ENCODE results near the gene POC1B.

Gene POC1B

GRCh38 chr12:89414851-89415250 lies 111.0 kb downstream of the POC1B start:
- no peak for DNase-seq

GRCh38 chr12:89414322-89414721 lies 111.5 kb downstream of the POC1B start:
- DNase-seq: no peak

- no peak for DNase-seq
Observed at GRCh38 chr12:89413234-89413633, 112.6 kb downstream of the POC1B start.

- no peak for DNase-seq
Observed at GRCh38 chr12:89412665-89413064, 113.2 kb downstream of the POC1B start.

GRCh38 chr12:89411846-89412245 lies 114.0 kb downstream of the POC1B start:
- DNase-seq: no peak

GRCh38 chr12:89411234-89411633 lies 114.6 kb downstream of the POC1B start:
- DNase-seq: no peak

GRCh38 chr12:89405626-89406345 lies 120.1 kb downstream of the POC1B start:
- DNase-seq: no peak

- no peak for DNase-seq
Observed at GRCh38 chr12:89401433-89402058, 124.3 kb downstream of the POC1B start.

- DNase-seq: no peak
Observed at GRCh38 chr12:89400415-89400814, 125.4 kb downstream of the POC1B start.

GRCh38 chr12:89395712-89396111 lies 130.1 kb downstream of the POC1B start:
- no peak for DNase-seq

GRCh38 chr12:89393551-89394121 lies 132.2 kb downstream of the POC1B start:
- DNase-seq: no peak

GRCh38 chr12:89392391-89392790 lies 133.5 kb downstream of the POC1B start:
- no peak for DNase-seq

GRCh38 chr12:89391726-89392336 lies 134.0 kb downstream of the POC1B start:
- no peak for DNase-seq

GRCh38 chr12:89390802-89391673 lies 134.8 kb downstream of the POC1B start:
- no peak for DNase-seq

- no peak for DNase-seq
Observed at GRCh38 chr12:89389755-89390661, 135.8 kb downstream of the POC1B start.

GRCh38 chr12:89386138-89386537 lies 139.7 kb downstream of the POC1B start:
- DNase-seq: no peak

GRCh38 chr12:89384807-89385206 lies 141.0 kb downstream of the POC1B start:
- no peak for DNase-seq

- no peak for DNase-seq
Observed at GRCh38 chr12:89384050-89384758, 141.6 kb downstream of the POC1B start.

- DNase-seq: no peak
Observed at GRCh38 chr12:89383235-89384049, 142.4 kb downstream of the POC1B start.

- no peak for DNase-seq
Observed at GRCh38 chr12:89382328-89382727, 143.5 kb downstream of the POC1B start.
